ENCODE measurements around the gene NCAM2. TPM values are rescaled to one million over a fixed set of nuclear protein-coding genes. Genes with fewer than 3 reads are reported as not detected.

The NCAM2 gene
- total and polyA plus RNA-seq, 2 experiments from 2014 or later: 1.7 to 6.3 TPM

- Histone ChIP-seq H3K27ac (no peak overlapping the region), H3K4me2 (no peak overlapping the region), H3K36me3 (replicated peaks; ENCODE audit: insufficient read depth, low read depth) (no peaks in the 10 kb centered on the region), H3K9me2 (replicated peaks; ENCODE audit: insufficient read depth) (no peaks in the 10 kb centered on the region), H3K4me3 (no peak overlapping the region), H3K4me1 (ENCODE audit: insufficient read depth) (no peaks in the 10 kb centered on the region), H3K9me3 (ENCODE audit: low read depth) (no peaks in the 10 kb centered on the region), H3K79me2 (no peaks in the 10 kb centered on the region), H4K20me1 (ENCODE audit: insufficient read depth, poor library complexity, severe bottlenecking) (no peaks in the 10 kb centered on the region), H3K27me3 (no peaks in the 10 kb centered on the region), H2AFZ (no peak overlapping the region)
- DNase-seq (ENCODE audit: low spot score): no peak
- no peak for TF ChIP-seq EZH2 (IDR thresholded peaks at IDR 0.05; ENCODE audit: borderline replicate concordance)
- TF ChIP-seq CTCF (IDR thresholded peaks at IDR 0.05; ENCODE audit: poor library complexity): no peak
- no peak for TF ChIP-seq EZH2phosphoT487 (IDR thresholded peaks at IDR 0.05; ENCODE audit: low read depth, severe bottlenecking, unreplicated experiment)
- WGBS (ENCODE audit: low lambda C conversion rate, missing lambda C conversion rate): 82% methylated on average over 2 of the region's 2 CpGs
Observed at GRCh38 chr21:21188513-21189195, 190.4 kb downstream of the NCAM2 start.

- no peak overlapping the region for H3K4me2 ChIP-seq
- H3K27ac ChIP-seq: no peak overlapping the region
- H3K9me2 ChIP-seq (replicated peaks; ENCODE audit: insufficient read depth): no peaks in the 10 kb centered on the region
- no peaks in the 10 kb centered on the region for H3K9me3 ChIP-seq (ENCODE audit: low read depth)
- H4K20me1 ChIP-seq (ENCODE audit: insufficient read depth, poor library complexity, severe bottlenecking): no peaks in the 10 kb centered on the region
- 90% methylated on average over 1 of the region's 1 CpG for WGBS (ENCODE audit: low lambda C conversion rate, missing lambda C conversion rate)
- no peak overlapping the region for H3K4me3 ChIP-seq
- no peaks in the 10 kb centered on the region for H3K36me3 ChIP-seq (replicated peaks; ENCODE audit: insufficient read depth, low read depth)
- H3K79me2 ChIP-seq: no peaks in the 10 kb centered on the region
- no peaks in the 10 kb centered on the region for H3K4me1 ChIP-seq (ENCODE audit: insufficient read depth)
- H2AFZ ChIP-seq: no peak overlapping the region
- no peak for DNase-seq (ENCODE audit: low spot score)
- H3K27me3 ChIP-seq: no peaks in the 10 kb centered on the region
- no peak for TF ChIP-seq EZH2 (IDR thresholded peaks at IDR 0.05; ENCODE audit: borderline replicate concordance)
- no peak for TF ChIP-seq CTCF (IDR thresholded peaks at IDR 0.05; ENCODE audit: poor library complexity)
- no peak for TF ChIP-seq EZH2phosphoT487 (IDR thresholded peaks at IDR 0.05; ENCODE audit: low read depth, severe bottlenecking, unreplicated experiment)
Observed at GRCh38 chr21:21195417-21195943, 197.3 kb downstream of the NCAM2 start.

- DNase-seq (ENCODE audit: low spot score): no peak
- Histone ChIP-seq H3K27me3 (no peaks in the 10 kb centered on the region), H3K4me3 (no peak overlapping the region), H4K20me1 (ENCODE audit: insufficient read depth, poor library complexity, severe bottlenecking) (no peaks in the 10 kb centered on the region), H3K4me2 (no peak overlapping the region), H3K9me3 (ENCODE audit: low read depth) (no peaks in the 10 kb centered on the region), H2AFZ (no peak overlapping the region), H3K79me2 (no peaks in the 10 kb centered on the region), H3K27ac (no peak overlapping the region), H3K4me1 (ENCODE audit: insufficient read depth) (no peaks in the 10 kb centered on the region), H3K36me3 (replicated peaks; ENCODE audit: insufficient read depth, low read depth) (no peaks in the 10 kb centered on the region), H3K9me2 (replicated peaks; ENCODE audit: insufficient read depth) (no peaks in the 10 kb centered on the region)
- TF ChIP-seq CTCF (IDR thresholded peaks at IDR 0.05; ENCODE audit: poor library complexity): no peak
- TF ChIP-seq EZH2 (IDR thresholded peaks at IDR 0.05; ENCODE audit: borderline replicate concordance): no peak
- TF ChIP-seq EZH2phosphoT487 (IDR thresholded peaks at IDR 0.05; ENCODE audit: low read depth, severe bottlenecking, unreplicated experiment): no peak
- 78% methylated on average over 3 of the region's 3 CpGs for WGBS (ENCODE audit: low lambda C conversion rate, missing lambda C conversion rate)
Observed at GRCh38 chr21:21196087-21196486, 197.9 kb downstream of the NCAM2 start.

Data from hepatocyte (in vitro differentiated cells).